ENCODE results near the gene BATF2.

The BATF2 gene

GRCh38 chr11:64996710-64997380, at the start of gene BATF2:
Gene BATF2 (minus strand): TSS chr11:64996971. CDS start chr11:64996914, 57 bp downstream.
- TF ChIP-seq CTCF (conservative IDR thresholded peaks at IDR 0.05; ENCODE audit: low read depth), result no peak
- ChIA-PET POLR2A (ENCODE audit: low non-redundant PET) (interaction anchor here (0.6 kb wide), 1 partner anchor 101 kb away, joined by 3 read pairs; no protein-coding TSS in a partner anchor), CTCF (interaction anchor here (0.5 to 2.0 kb wide), 6 partner anchors 11 to 185 kb away, joined by 3 to 6 read pairs (median 4); partner anchors contain the start of gene ARL2)
- DNase-seq (ENCODE audit: low spot score), result peak; percentile 60
- peak within 1 kb of the TSS; percentile 59 for H3K27ac ChIP-seq

- ChIA-PET CTCF (no interaction called here), POLR2A (ENCODE audit: low non-redundant PET) (no interaction called here)
- DNase-seq (ENCODE audit: low spot score), result no peak
- H3K27ac ChIP-seq, result peak overlapping the region; percentile 97
- no peak for TF ChIP-seq CTCF (conservative IDR thresholded peaks at IDR 0.05; ENCODE audit: low read depth)
Observed at GRCh38 chr11:65045728-65046127, 49.0 kb upstream of the BATF2 start.

- POLR2A ChIA-PET (ENCODE audit: low non-redundant PET), result no interaction called here
- DNase-seq (ENCODE audit: low spot score), result no peak
- TF ChIP-seq CTCF (conservative IDR thresholded peaks at IDR 0.05; ENCODE audit: low read depth), result no peak
- peak overlapping the region; percentile 97 for H3K27ac ChIP-seq
- CTCF ChIA-PET, result no interaction called here
Observed at GRCh38 chr11:65045061-65045460, 48.3 kb upstream of the BATF2 start.

DNA sequence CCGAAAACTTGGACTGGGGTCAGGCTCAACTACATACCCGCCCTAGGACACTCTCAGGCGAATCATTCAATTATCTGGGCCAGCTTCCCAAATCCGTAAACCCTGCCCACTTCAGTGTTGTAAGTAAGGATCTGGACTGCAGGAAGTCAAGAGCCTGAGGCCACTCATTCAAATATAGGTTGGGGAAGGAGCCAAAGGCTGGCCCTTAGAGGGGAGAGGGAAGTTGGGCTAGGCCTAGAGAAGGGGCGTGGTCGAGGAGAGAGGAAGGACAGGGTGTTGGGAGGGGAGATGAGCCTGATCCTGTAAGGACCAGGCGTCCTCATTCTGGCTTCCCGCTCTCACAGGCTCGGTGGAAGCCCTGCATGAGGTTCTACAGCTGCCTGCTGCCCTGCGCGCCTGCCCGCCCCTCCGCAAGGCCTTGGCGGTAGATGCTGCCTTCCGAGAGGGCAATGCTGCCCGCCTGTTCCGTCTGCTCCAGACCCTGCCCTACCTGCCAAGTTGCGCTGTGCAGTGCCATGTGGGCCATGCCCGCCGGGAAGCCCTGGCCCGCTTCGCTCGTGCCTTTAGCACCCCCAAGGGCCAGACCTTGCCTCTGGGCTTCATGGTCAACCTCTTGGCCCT, 47.2 kb upstream of the BATF2 start:
- ChIA-PET POLR2A (ENCODE audit: low non-redundant PET) (no interaction called here), CTCF (no interaction called here)
- H3K27ac ChIP-seq, result peak overlapping the region; percentile 97
- no peak for TF ChIP-seq CTCF (conservative IDR thresholded peaks at IDR 0.05; ENCODE audit: low read depth)
- no peak for DNase-seq (ENCODE audit: low spot score)

DNA sequence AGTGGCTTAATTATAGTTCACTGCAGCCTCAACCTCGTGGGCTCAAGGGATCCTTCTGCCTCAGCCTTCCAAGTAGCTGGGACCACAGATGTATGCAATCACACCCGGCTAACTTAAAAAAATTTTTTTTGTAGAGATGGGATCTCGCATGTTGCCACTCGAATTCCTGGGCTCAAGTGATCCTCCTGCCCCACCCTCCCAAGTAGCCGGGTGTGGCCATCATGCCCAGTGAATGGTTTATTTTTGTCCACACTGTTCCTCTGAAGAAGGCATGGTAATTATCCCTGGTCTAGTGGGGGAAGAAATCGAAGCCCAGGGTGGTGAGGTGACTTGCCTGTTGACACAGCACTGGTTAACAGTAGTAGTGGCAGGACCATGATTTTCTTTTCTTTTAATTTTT, 46.1 kb upstream of the BATF2 start:
- no peak for DNase-seq (ENCODE audit: low spot score)
- H3K27ac ChIP-seq, result peak overlapping the region; percentile 97
- no peak for TF ChIP-seq CTCF (conservative IDR thresholded peaks at IDR 0.05; ENCODE audit: low read depth)
- POLR2A ChIA-PET (ENCODE audit: low non-redundant PET), result no interaction called here
- CTCF ChIA-PET, result no interaction called here

- POLR2A ChIA-PET (ENCODE audit: low non-redundant PET), result interaction anchor here (0.5 to 0.6 kb wide), 4 partner anchors 21 to 292 kb away, joined by 3 to 8 read pairs (median 4); no protein-coding TSS in a partner anchor
- peak within 1 kb of the TSS; percentile 97 for H3K27ac ChIP-seq
- peak; percentile 97 for DNase-seq (ENCODE audit: low spot score)
- CTCF ChIA-PET, result interaction anchor here (0.6 to 1.4 kb wide), 6 partner anchors 13 to 154 kb away, joined by 3 to 4 read pairs (median 4); partner anchors contain the start of gene ARL2
- no peak for TF ChIP-seq CTCF (conservative IDR thresholded peaks at IDR 0.05; ENCODE audit: low read depth)
Observed at GRCh38 chr11:65040847-65041622, 44.3 kb upstream of the BATF2 start, which contains the start of gene SAC3D1. Gene SAC3D1 (plus strand): TSS chr11:65041210. CDS start chr11:65041293, 83 bp downstream.

Data from RWPE1 (cell line).